HG03469 (cell line): ENCODE data around the gene TMEM9B.
"Not testable (repeated sequence)": the region's sequence is repeated elsewhere in the genome, so short reads cannot be mapped to it uniquely, and the experiment has no call there.

Experiments
- ATAC-seq: cut with Tn5 transposase; IDR thresholded peaks from one replicate; pipeline ENCODE4 v1.9.1; 2021; ENCODE audit warnings: mild to moderate bottlenecking, moderate library complexity, moderate number of reproducible peaks; ENCODE audit not compliant: unreplicated experiment

The TMEM9B gene

GRCh38 chr11:8964324-8965320 lies at the start of gene TMEM9B:
TMEM9B (minus strand) TSS chr11:8964442; CDS start chr11:8964313, 129 bp downstream.
- peak; percentile 59 for ATAC-seq

- ATAC-seq, result no peak
These were observed 49.1 kb upstream of the TMEM9B start for GRCh38 chr11:9013373-9013772.

- ATAC-seq, result not testable (repeated sequence)
These were observed 45.3 kb upstream of the TMEM9B start for GRCh38 chr11:9009538-9009937.

GRCh38 chr11:9008661-9009060 lies 44.4 kb upstream of the TMEM9B start:
- ATAC-seq, result no peak

GRCh38 chr11:9008011-9008550 lies 43.8 kb upstream of the TMEM9B start:
- ATAC-seq, result no peak

- ATAC-seq, result no peak
These were observed 40.8 kb upstream of the TMEM9B start for GRCh38 chr11:9005087-9005486.

GRCh38 chr11:9004183-9004926 lies 40.1 kb upstream of the TMEM9B start:
- no peak for ATAC-seq

GRCh38 chr11:9003573-9004182 lies 39.4 kb upstream of the TMEM9B start, which contains the start of gene NRIP3:
NRIP3 (minus strand) TSS chr11:9004001; CDS start chr11:9003935, 66 bp downstream.
- no peak for ATAC-seq

- ATAC-seq, result no peak
These were observed 38.8 kb upstream of the TMEM9B start for GRCh38 chr11:9002920-9003572.

- no peak for ATAC-seq
These were observed 37.5 kb upstream of the TMEM9B start for GRCh38 chr11:9001736-9002135.

- no peak for ATAC-seq
These were observed 33.8 kb upstream of the TMEM9B start for GRCh38 chr11:8998017-8998416.

- no peak for ATAC-seq
These were observed 33.2 kb upstream of the TMEM9B start for GRCh38 chr11:8997451-8997850.

- ATAC-seq, result no peak
These were observed 25.2 kb upstream of the TMEM9B start for GRCh38 chr11:8989453-8989852.

- ATAC-seq, result no peak
These were observed 24.3 kb upstream of the TMEM9B start for GRCh38 chr11:8988329-8989234.

- ATAC-seq, result no peak
These were observed 23.2 kb upstream of the TMEM9B start for GRCh38 chr11:8987446-8987845.

GRCh38 chr11:8986772-8987171 lies 22.5 kb upstream of the TMEM9B start:
- not testable (repeated sequence) for ATAC-seq

GRCh38 chr11:8985462-8985861 lies 21.2 kb upstream of the TMEM9B start:
- ATAC-seq, result no peak

GRCh38 chr11:8983552-8983951 lies 19.3 kb upstream of the TMEM9B start:
- ATAC-seq, result no peak

GRCh38 chr11:8980485-8980884 lies 16.2 kb upstream of the TMEM9B start:
- no peak for ATAC-seq
